GM18498 (cell line): ENCODE results near the gene NCAM1.

Source experiments
- ATAC-seq: cut with Tn5 transposase; IDR thresholded peaks from one replicate; pipeline ENCODE4 v1.9.1; 2021; ENCODE audit warnings: mild to moderate bottlenecking, moderate library complexity; ENCODE audit not compliant: unreplicated experiment

The NCAM1 gene

GRCh38 chr11:113247221-113247620, 286.0 kb downstream of the NCAM1 start:
- no peak for ATAC-seq

GRCh38 chr11:113247966-113248365, 286.7 kb downstream of the NCAM1 start:
- no peak for ATAC-seq

DNA sequence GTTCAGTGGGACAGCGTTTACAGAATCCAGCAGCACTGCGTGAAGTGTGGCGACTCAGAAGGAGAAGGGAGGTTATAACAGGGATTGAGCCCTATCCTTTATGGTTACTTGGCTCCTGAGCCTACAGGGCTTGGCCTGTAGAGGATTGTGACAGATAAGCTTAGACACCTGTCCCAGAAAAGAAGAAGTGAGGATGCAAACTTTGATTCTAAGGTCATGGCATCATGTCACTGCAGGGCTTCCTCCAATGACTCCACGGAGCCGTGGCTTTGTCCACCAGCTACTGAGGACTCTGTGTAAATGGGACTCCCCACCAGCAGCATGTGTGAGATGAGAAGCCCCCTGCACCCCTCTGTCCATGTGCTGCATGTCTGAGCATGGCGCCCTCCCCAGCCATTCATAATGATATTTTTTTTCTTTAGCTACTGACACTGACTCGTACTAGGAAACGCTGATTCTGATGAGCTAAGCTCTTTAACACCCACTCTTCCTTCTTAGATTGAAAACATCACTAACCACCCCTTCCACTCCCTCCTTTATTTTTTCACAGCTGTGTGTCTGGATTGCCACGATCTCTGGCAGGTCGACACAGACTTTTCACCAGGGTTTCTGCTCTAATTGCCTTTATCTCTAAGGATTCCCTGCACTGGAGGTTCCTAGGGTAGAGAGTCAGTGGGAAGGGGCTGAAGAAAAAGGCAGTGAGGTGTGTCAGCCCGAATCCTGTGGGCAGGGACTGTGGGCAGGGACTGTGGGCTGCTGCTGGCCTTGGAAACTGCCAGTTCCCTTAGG, 287.7 kb downstream of the NCAM1 start:
- no peak for ATAC-seq

GRCh38 chr11:113249491-113249763, 288.2 kb downstream of the NCAM1 start:
- ATAC-seq = no peak

- no peak for ATAC-seq
Observed at GRCh38 chr11:113249786-113250185, 288.6 kb downstream of the NCAM1 start.

GRCh38 chr11:113251281-113251680, 290.1 kb downstream of the NCAM1 start:
- ATAC-seq = no peak

DNA sequence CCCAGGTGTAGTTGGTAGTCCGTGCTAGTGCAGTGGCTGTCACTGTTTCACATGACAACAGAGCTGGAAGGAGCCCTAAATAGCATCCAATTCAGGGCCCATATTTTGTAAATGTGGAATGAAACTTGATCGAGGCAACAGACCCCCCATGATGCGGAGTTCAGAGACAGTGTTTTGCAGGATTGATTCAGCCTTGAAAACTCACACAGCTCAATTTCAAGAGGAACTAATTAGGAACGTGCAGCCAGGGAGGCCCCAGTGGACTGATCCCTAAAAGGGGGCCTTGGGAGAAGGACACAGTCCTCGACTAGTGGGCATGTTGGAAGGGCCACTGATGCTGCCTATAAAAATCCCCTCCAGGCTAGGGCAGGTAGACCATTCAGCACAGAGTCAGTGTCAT, 292.2 kb downstream of the NCAM1 start:
- no peak for ATAC-seq

DNA sequence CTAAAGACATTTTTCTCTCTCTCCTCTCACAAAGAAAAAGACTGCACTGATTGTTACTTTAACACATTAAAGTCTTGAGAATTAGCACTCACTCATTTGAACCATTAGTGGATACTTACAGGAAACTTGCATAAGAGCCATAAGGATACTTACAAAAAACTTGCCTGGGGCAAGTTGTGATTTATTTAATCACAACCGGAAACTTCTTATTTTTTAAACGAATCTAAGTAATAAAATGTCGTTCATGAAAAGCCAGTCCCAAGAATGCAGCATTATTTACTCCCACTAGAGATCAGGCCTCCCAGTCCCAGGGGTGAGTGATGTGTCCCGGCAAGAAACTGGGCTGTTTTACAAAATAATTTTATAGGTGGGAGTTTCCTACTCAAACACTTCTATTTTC, 293.9 kb downstream of the NCAM1 start:
- no peak for ATAC-seq

GRCh38 chr11:113255741-113256140, 294.5 kb downstream of the NCAM1 start:
- no peak for ATAC-seq

DNA sequence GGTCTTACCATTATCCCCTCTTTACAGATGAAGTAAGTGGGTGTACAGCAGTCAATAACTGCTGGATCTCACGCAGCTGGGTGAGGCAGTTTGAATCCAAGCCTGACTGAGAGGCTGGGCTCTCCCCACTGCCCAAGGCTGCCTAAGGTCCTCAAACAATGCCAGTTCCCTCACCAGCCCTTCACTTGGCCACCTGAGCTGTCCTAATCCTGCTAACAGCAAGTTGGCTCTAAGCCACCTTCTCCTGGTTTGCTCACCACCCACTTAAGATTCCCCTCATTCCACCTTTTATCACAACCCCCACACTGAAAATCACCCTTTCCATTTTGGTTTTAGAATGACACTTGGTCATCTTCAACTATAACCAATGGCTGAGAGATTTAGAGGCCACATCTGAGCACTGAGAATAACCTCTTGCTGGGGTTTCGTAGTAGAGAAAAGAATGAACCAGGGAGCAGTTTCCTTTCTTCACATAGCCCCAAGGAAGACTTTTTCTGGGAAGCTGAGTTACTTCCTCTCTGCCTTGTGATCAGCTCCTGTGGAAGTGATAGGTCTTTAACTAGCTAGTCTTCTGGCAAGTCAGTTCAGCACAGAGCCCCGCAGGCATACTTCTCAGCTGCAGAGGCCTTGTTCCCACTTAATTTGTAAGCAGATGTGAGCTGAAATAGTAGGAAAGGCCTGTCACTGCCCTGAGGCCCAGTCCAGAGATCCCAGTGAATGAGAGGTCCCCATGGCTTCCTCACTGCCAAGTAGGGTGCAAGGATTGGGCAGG, 295.4 kb downstream of the NCAM1 start:
- no peak for ATAC-seq

- ATAC-seq = no peak
Observed at GRCh38 chr11:113260096-113260425, 298.8 kb downstream of the NCAM1 start.

DNA sequence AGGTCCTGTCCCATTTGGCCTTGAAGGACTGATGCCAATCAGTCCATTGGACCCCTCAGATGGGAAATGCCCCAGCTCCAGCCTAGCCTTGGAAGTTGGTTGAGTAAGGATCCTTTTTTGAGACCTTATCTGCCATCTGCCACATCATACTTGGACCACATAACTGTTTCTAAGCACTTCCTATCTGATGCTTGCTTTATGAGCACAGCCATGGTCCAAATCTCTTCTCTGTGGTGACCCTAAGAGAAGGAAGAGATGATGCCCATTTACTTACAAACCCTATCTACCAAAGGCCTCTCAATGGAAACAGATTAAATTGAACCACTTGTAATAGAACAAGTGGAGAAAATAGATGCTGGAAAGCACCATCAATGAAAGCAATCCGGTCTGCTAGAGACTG, 299.3 kb downstream of the NCAM1 start:
- no peak for ATAC-seq

DNA sequence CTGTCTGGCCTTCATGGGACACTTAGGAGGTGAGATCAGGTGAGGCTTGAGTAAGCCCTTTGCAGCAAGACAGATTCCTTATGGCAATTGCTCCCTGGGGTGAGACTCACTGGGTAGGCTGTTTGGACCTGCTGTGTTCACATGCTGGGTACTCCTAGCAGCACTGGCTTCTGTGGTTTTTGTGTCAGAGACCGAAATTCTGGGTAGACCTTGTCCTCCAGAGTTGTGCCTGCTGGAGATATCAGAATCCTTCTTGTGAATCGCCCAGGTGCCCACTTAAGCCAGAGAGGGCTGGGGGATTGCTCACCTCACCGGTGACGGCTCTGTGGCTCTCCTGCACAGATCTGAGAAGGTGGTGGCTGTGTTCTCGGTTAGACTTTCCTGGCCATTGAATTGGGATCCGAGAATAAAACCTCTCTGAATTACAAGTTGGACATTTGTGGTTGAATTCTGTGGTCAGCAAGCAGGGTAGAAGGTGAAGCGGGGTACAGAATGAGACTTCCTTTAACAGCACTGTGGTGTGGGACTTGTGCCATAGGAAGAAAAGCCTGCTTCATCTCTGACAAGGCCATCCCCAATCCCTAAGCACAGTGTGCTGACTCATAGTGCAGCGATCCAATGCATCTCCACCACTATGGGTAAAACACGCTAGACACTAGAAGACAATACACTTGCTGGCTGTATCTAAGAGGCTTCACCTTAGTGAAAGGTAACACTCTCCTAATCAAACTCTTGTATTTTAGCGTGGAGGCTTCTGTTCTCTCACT, 300.7 kb downstream of the NCAM1 start:
- no peak for ATAC-seq

- ATAC-seq = no peak
Observed at GRCh38 chr11:113262594-113262993, 301.4 kb downstream of the NCAM1 start.

DNA sequence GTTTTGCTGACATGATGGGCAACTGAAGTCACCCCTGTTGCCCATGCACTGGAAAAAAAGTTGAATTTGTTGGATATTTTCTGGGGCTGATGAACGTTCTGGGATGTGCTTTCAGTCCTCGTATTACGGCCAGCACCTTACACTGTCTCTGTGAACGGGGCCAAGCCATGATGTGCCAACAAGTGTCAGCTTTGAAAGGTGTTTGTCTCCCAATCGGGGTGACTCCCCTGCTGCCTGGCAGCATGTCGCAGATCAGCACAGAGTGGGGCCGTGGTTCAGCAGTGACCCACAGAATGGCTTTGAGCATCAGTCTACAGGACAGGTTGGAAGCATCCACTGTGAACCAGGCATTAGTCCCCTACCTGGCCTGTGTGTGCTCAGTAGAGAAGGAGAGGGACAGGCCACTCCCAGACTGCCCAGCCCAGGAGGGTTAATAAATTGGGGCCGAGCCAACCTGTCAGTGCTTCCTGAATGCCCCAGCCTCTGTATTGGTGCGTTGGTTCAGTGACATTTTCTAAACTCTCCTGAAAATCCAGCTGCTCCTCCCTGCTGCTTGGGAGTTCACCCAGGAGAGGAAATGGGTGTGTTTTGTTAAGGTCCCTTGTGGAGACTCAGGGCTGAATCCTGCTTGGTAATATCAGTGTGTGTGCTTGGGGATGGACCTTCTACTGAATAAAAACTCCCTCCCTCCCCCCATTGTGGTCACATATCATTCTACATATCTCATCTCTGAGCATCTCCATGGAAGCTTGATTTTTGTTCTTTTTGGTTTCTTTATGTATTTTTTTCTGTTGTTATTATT, 302.4 kb downstream of the NCAM1 start:
- ATAC-seq = no peak

GRCh38 chr11:113265362-113265761, 304.1 kb downstream of the NCAM1 start:
- no peak for ATAC-seq

DNA sequence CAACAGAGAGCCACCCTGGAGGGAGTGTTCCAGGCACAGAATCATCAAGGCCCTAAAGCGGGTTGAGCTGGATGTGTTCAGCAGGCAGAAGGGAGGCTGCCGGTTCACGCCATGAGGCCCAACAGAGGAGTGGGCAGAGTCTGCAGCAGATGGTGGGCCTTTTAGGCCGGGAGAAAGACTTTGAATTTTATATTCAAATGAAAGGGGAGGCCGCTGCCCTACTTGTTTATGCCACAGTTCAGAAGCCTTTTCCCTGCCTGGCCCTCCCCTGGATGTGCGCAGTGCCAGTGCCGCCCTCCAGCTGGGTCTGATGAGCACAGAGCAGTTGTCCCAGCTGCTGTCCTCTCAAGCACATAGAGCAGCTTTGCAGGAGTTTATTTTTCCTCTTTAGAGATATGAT, 306.3 kb downstream of the NCAM1 start:
- ATAC-seq = no peak

- no peak for ATAC-seq
Observed at GRCh38 chr11:113269096-113269495, 307.9 kb downstream of the NCAM1 start.

DNA sequence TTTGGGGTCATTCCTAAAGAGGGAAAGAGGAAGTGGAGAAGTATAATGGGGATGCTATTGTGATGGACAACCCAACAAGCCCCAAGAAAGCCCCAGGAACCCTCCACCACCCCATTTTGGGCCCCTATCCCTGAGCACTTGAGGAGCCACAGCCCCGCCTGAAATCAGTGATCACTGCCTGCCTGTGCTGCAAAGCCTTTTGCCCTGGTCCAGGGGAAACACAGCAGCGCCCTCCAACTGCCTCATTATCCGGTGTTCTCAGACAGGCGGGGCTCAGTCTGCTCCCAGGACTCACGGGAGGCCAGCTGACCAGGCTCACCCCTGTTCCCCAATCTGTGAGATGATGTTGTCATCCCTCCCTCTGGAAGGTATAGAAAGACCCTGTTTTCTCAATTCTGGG, 308.4 kb downstream of the NCAM1 start:
- no peak for ATAC-seq

DNA sequence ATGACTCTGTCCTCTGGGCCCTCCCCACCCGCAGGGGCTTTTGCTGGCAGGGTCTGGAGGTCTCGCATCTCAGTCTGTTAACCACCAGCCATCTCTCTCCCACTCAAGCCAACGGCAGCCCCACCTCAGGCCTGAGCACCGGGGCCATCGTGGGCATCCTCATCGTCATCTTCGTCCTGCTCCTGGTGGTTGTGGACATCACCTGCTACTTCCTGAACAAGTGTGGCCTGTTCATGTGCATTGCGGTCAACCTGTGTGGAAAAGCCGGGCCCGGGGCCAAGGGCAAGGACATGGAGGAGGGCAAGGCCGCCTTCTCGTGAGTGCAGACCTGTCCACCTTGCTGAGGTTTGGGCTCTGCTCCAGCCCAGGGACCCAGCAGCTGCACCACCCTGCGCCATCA, 308.9 kb downstream of the NCAM1 start:
- ATAC-seq = no peak

DNA sequence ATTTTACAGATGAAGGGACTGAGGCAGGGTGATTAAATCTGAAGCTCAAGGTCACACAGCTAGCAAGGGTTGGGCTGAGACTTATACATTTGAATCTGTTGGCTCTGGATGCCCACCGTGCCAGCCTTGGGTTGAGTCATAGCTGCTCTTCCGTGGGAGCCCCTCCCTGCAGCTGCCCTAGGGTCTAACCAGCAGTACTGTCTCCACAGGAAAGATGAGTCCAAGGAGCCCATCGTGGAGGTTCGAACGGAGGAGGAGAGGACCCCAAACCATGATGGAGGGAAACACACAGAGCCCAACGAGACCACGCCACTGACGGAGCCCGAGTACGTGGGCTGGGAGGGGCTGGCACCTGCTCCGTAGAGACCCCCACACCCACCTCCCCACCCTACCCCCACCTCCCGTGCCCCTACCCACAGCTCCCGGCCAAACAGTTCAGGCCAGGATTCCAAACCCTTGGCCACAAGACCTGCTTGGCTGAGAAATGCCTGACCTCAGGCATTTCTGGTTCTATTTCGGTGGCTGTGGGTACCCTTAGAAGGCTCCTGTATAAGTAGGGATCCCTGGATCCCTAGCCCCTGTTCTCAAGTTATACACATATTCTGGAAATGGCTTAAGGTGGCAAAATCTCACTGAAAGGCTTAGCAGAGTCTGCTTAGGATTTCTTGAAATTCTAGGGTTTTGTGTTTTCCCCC, 310.5 kb downstream of the NCAM1 start:
- no peak for ATAC-seq
